ENCODE results near the gene CLDN34.

CLDN34 gene

GRCh38 chrX:9966775-9967408, at the start of gene CLDN34:
CLDN34 (plus strand) TSS chrX:9967358; CDS start chrX:9967358, 0 bp downstream.
- no peak for DNase-seq

- DNase-seq, result no peak
Observed at GRCh38 chrX:9917861-9918260, 49.3 kb upstream of the CLDN34 start.

- DNase-seq, result no peak
Observed at GRCh38 chrX:9919632-9920172, 47.5 kb upstream of the CLDN34 start.

- DNase-seq, result no peak
Observed at GRCh38 chrX:9921407-9921806, 45.8 kb upstream of the CLDN34 start.

GRCh38 chrX:9923357-9923756, 43.8 kb upstream of the CLDN34 start:
- no peak for DNase-seq

- DNase-seq, result no peak
Observed at GRCh38 chrX:9926002-9926401, 41.2 kb upstream of the CLDN34 start.

- DNase-seq, result no peak
Observed at GRCh38 chrX:9927698-9928482, 39.3 kb upstream of the CLDN34 start.

GRCh38 chrX:9935436-9935835, 31.7 kb upstream of the CLDN34 start:
- no peak for DNase-seq

GRCh38 chrX:9937761-9938160, 29.4 kb upstream of the CLDN34 start:
- no peak for DNase-seq

GRCh38 chrX:9938516-9938915, 28.6 kb upstream of the CLDN34 start:
- no peak for DNase-seq

- DNase-seq, result no peak
Observed at GRCh38 chrX:9940421-9940820, 26.7 kb upstream of the CLDN34 start.

GRCh38 chrX:9942086-9942485, 25.1 kb upstream of the CLDN34 start:
- DNase-seq, result no peak

- DNase-seq, result no peak
Observed at GRCh38 chrX:9943420-9943819, 23.7 kb upstream of the CLDN34 start.

- no peak for DNase-seq
Observed at GRCh38 chrX:9947131-9947794, 19.9 kb upstream of the CLDN34 start.

GRCh38 chrX:9948406-9948805, 18.8 kb upstream of the CLDN34 start:
- DNase-seq, result peak; percentile 37

- no peak for DNase-seq
Observed at GRCh38 chrX:9952300-9952699, 14.9 kb upstream of the CLDN34 start.

- no peak for DNase-seq
Observed at GRCh38 chrX:9953396-9953795, 13.8 kb upstream of the CLDN34 start.

- DNase-seq, result no peak
Observed at GRCh38 chrX:9955506-9955905, 11.7 kb upstream of the CLDN34 start.

- DNase-seq, result no peak
Observed at GRCh38 chrX:9957743-9958142, 9.4 kb upstream of the CLDN34 start.

- DNase-seq, result no peak
Observed at GRCh38 chrX:9958183-9958582, 9.0 kb upstream of the CLDN34 start.

GRCh38 chrX:9961750-9962149, 5.4 kb upstream of the CLDN34 start:
- no peak for DNase-seq

- DNase-seq, result no peak
Observed at GRCh38 chrX:9977635-9978034, 10.5 kb downstream of the CLDN34 start.

GRCh38 chrX:9980401-9980800, 13.2 kb downstream of the CLDN34 start:
- no peak for DNase-seq

- no peak for DNase-seq
Observed at GRCh38 chrX:9980927-9981326, 13.8 kb downstream of the CLDN34 start.

Data from NCI-H1694 (cell line).